Stomach (tissue), 9 donors: ENCODE data around the gene ZNF469. TPM values are rescaled to one million over a fixed set of nuclear protein-coding genes. Genes with fewer than 3 reads are reported as not detected.

Source experiments
- DNase-seq, 2 donors: peaks; one replicate each; pipeline versions ENCODE4 v3.0.0 to v3.0.0-alpha.2; 2013 to 2019
- H3K27ac ChIP-seq, 5 donors: fragments of 200-600 bp in 4 of 5; sonication (generic) in 4 of 5; one replicate each; pipeline ENCODE4 v1.5.1; 2013 to 2019; ENCODE audit warnings: mild to moderate bottlenecking in 1 of 5, moderate library complexity in 1 of 5
- H3K27me3 ChIP-seq, 3 donors: fragments of 200-600 bp; sonication (generic); one replicate each; pipeline ENCODE4 v1.5.1; 2017 to 2019; ENCODE audit warnings: mixed run types in 1 of 3
- H3K36me3 ChIP-seq, 4 donors: fragments of 200-600 bp; sonication (generic); 1 replicate in 3 of 4; 2 replicates in 1 of 4; pipeline ENCODE4 v1.5.1; 2016 to 2019
- H3K4me1 ChIP-seq, 4 donors: fragments of 200-600 bp; sonication (generic); one replicate each; pipeline ENCODE4 v1.5.1; 2016 to 2019
- H3K4me3 ChIP-seq, 4 donors: fragments of 200-600 bp; sonication (generic) in 3 of 4; one replicate each; pipeline ENCODE4 v1.5.1; 2016 to 2019; ENCODE audit warnings: mild to moderate bottlenecking in 1 of 4
- H3K9me3 ChIP-seq, 4 donors: fragments of 200-600 bp; sonication (generic); one replicate each; pipeline ENCODE4 v1.5.1; 2016 to 2019
- CTCF ChIP-seq, 7 experiments: fragments of 450-650 bp in 4 of 7; fragments of 200-600 bp in 3 of 7; sonication (generic) in 3 of 7; IDR thresholded peaks; one replicate each; pipeline ENCODE4 v1.5.1; 2016 to 2019; ENCODE audit warnings: antibody characterized with exemption in 7 of 7, control low read depth in 2 of 7, mild to moderate bottlenecking in 1 of 7
- EP300 ChIP-seq: sonication (generic); formaldehyde crosslinking; IDR thresholded peaks from one replicate; pipeline ENCODE4 v1.6.1; 2017; ENCODE audit warnings: antibody characterized with exemption
- POLR2A ChIP-seq, 4 donors: fragments of 450-650 bp; IDR thresholded peaks; one replicate each; pipeline ENCODE4 v1.6.1; 2016; ENCODE audit warnings: antibody characterized with exemption in 4 of 4, control low read depth in 2 of 4, mild to moderate bottlenecking in 1 of 4, moderate library complexity in 1 of 4
- POLR2AphosphoS5 ChIP-seq, 3 donors: sonication (generic); formaldehyde crosslinking; IDR thresholded peaks; one replicate each; pipeline ENCODE4 v1.6.1; 2016; ENCODE audit warnings: antibody characterized with exemption in 3 of 3
- WGBS, 5 donors: extraction: QIAGEN DNeasy Blood & Tissue Kit in 3 of 5; methylation state at CpG; one replicate each; pipeline versions ENCODE4 v1.1.5 to v1.1.7; 2013 to 2018; 5-methylcytosine and 5-hydroxymethylcytosine counted together
- intact Hi-C: fragments of 100-400 bp; cut with DNase I; formaldehyde crosslinking; loops from one replicate; pipeline ENCODE4 v1.15.1; 2023; ENCODE audit warnings: low total_unique reads
- polyA plus RNA-seq, 3 donors: library from polyadenylated mRNA; stranded (reverse); fragments of 200-250 nt; gene quantifications; one replicate each; pipeline ENCODE4 v1.2.3, GENCODE V29; 2013
- total RNA-seq, 5 donors: library from RNA; depleted of rRNA; stranded (reverse); fragments of >200 nt; gene quantifications; one replicate each; pipeline versions ENCODE4 v1.1.0 to v1.2.3, GENCODE V29; 2014 to 2016
- donor health status: healthy with polysubstance abuse.
- donor health status: Bipolar disorder and iron deficiency.
- donor health status: healthy.

The ZNF469 gene
- total and polyA plus RNA-seq, 8 donors, result under 0.01 to 6.2 (median 0.24) TPM

DNA sequence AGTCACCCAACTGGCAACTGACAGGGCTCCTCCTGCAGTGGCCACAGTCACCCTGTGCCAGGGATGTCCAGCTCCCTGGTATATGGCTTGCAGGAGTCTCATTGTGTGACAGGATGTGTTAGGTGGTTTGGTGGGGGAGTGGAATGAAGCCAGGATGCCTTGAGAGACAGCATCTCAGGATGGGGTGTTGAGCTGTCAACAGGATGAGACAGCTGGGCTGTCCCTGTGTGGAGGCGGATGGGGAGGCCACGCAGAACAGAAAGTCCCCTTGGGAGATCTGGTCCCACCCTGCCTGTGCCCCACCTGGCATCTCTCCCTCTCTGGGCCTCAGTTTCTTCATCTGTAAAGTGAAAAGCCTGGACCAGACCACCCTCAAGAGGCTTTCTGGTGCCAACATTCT lies 9.5 kb upstream of the ZNF469 start:
- 88 to 100% (median 90%) methylated on average over 2 of the region's 2 CpGs for WGBS, 5 donors

DNA sequence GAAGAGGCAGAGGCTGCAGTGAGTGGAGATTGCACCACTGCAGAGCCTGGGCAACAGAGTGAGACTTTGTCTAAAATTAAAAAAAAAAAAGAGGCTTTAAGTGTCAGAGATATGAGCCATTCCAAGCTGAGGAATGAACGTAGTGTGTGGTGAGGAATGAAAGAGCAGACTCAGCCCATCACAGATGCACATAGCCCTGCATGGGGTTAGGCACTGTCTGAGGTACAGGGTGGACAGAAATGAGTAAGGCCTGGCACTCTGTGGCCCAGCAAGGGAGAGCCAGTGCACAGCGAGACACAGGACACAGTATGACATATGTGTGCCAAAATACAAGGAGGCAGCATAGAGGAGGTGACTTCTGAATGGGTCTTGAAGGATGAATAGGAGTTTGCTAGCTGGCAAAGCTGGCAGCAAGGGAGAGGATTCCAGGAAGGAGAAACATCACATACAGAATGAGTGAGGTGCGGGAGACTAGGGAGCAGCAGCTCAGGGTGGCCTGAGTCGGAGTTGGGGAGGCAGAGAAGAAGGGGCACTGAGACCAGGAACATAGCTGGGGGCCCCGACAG lies 8.7 kb upstream of the ZNF469 start:
- Histone ChIP-seq H3K27me3 (peaks cover 0 to 16% (median 0%) of the 10 kb centered on the region in 3 donors), H3K9me3 (no peaks in the 10 kb centered on the region), H3K27ac (no peak overlapping the region), H3K4me1 (no peaks in the 10 kb centered on the region), H3K36me3 (no peaks in the 10 kb centered on the region), H3K4me3 (no peak overlapping the region)
- no peak for DNase-seq
- TF ChIP-seq POLR2A (IDR thresholded peaks at IDR 0.05) (no peak), EP300 (no peak), POLR2AphosphoS5 (IDR thresholded peaks at IDR 0.05) (no peak), CTCF (IDR thresholded peaks at IDR 0.05) (no peak)
- WGBS, 5 donors, result 80 to 88% (median 84%) methylated on average over 5 of the region's 5 CpGs
- intact Hi-C loops, result no loop called here

More for the DNA sequence above, 9.5 kb upstream of the ZNF469 start:
- intact Hi-C loops, result no loop called here
- no peak overlapping the region for H3K27ac ChIP-seq
- H3K4me3 ChIP-seq, result no peak overlapping the region
- no peak for DNase-seq
- no peaks in the 10 kb centered on the region for H3K36me3 ChIP-seq
- H3K27me3 ChIP-seq, result peaks cover 0 to 12% (median 0%) of the 10 kb centered on the region in 3 donors
- TF ChIP-seq POLR2A (IDR thresholded peaks at IDR 0.05) (no peak), EP300 (no peak), POLR2AphosphoS5 (IDR thresholded peaks at IDR 0.05) (no peak), CTCF (IDR thresholded peaks at IDR 0.05) (no peak)
- H3K4me1 ChIP-seq, result no peaks in the 10 kb centered on the region
- H3K9me3 ChIP-seq, result no peaks in the 10 kb centered on the region

DNA sequence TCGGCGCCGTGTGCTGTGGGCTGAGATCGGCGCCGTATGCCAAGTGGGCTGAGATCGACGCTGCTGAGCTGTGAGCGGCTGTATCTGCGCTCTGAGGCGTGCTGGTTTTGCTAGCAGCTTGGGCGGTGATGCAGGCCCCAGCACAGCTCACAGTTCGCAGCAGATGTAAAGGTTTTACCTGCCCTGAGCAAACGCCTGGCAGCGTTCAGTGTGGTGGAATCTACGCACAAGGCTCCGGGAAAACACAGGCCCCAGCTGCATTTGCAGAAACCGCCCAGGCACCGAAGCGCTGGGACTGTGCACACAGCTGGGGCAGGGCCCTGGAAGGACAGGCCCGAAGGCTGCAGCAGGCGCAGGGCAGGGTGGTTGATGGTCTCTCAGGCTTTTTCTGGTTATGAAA lies 8.0 kb upstream of the ZNF469 start:
- intact Hi-C loops, result no loop called here
- WGBS, 5 donors, result 84 to 90% (median 87%) methylated on average over 15 to 22 of the region's 22 CpGs

GRCh38 chr16:88375236-88375975 lies 7.4 kb upstream of the ZNF469 start:
- 75 to 82% (median 81%) methylated on average over 23 to 24 of the region's 24 CpGs for WGBS, 5 donors
- Histone ChIP-seq H3K9me3 (no peaks in the 10 kb centered on the region), H3K27ac (no peak overlapping the region), H3K4me3 (no peak overlapping the region), H3K36me3 (no peaks in the 10 kb centered on the region), H3K27me3 (peaks cover 0 to 24% (median 0%) of the 10 kb centered on the region in 3 donors), H3K4me1 (no peaks in the 10 kb centered on the region)
- no peak for DNase-seq
- intact Hi-C loops, result no loop called here
- TF ChIP-seq EP300, result no peak
- TF ChIP-seq POLR2A (IDR thresholded peaks at IDR 0.05), result no peak
- no peak for TF ChIP-seq POLR2AphosphoS5 (IDR thresholded peaks at IDR 0.05)
- no peak for TF ChIP-seq CTCF (IDR thresholded peaks at IDR 0.05)

More for the DNA sequence above, 8.0 kb upstream of the ZNF469 start:
- H3K36me3 ChIP-seq, result no peaks in the 10 kb centered on the region
- no peak overlapping the region for H3K4me3 ChIP-seq
- H3K27ac ChIP-seq, result no peak overlapping the region
- H3K27me3 ChIP-seq, result peaks cover 0 to 23% (median 0%) of the 10 kb centered on the region in 3 donors
- no peaks in the 10 kb centered on the region for H3K4me1 ChIP-seq
- no peak for DNase-seq
- TF ChIP-seq POLR2AphosphoS5 (IDR thresholded peaks at IDR 0.05) (no peak), CTCF (IDR thresholded peaks at IDR 0.05) (no peak), EP300 (no peak)
- H3K9me3 ChIP-seq, result no peaks in the 10 kb centered on the region
